GM23338 (cell line): ENCODE measurements around the gene USP5. TPM values are rescaled to one million over a fixed set of nuclear protein-coding genes. Genes with fewer than 3 reads are reported as not detected.

ENCODE experiments used
- CTCF ChIP-seq, 2 experiments: fragments of 200-600 bp in 1 of 2; sonication (generic) in 1 of 2; conservative IDR thresholded peaks; 2 replicates each; pipeline versions ENCODE4 v1.5.1 to v1.6.1; 2016 to 2017; ENCODE audit warnings: antibody characterized with exemption in 2 of 2, low read depth in 2 of 2, mild to moderate bottlenecking in 2 of 2, moderate library complexity in 1 of 2
- ETS1 ChIP-seq: IDR thresholded peaks from 2 replicates; pipeline ENCODE4 v1.6.1; 2016; ENCODE audit warnings: antibody characterized with exemption
- EZH2phosphoT487 ChIP-seq: fragments of 200-600 bp; sonication (generic); IDR thresholded peaks from one replicate; pipeline ENCODE4 v1.8.1; 2018; ENCODE audit warnings: antibody characterized with exemption; ENCODE audit not compliant: unreplicated experiment
- JUNB ChIP-seq: IDR thresholded peaks from one replicate; pipeline ENCODE4 v1.6.1; 2016; ENCODE audit warnings: antibody characterized with exemption; ENCODE audit not compliant: unreplicated experiment
- NANOG ChIP-seq: IDR thresholded peaks from 2 replicates; pipeline ENCODE4 v1.6.1; 2016; ENCODE audit warnings: antibody characterized with exemption, borderline replicate concordance
- REST ChIP-seq: IDR thresholded peaks from one replicate; pipeline ENCODE4 v1.6.1; 2018; ENCODE audit warnings: antibody characterized with exemption; ENCODE audit not compliant: unreplicated experiment
- STAT1 ChIP-seq: IDR thresholded peaks from one replicate; pipeline ENCODE4 v1.6.1; 2016; ENCODE audit warnings: antibody characterized with exemption; ENCODE audit not compliant: unreplicated experiment
- ZNF331 ChIP-seq: fragments of 250-450 bp; sonication (Bioruptor Pico); IDR thresholded peaks from 2 replicates; pipeline ENCODE4 v1.5.0; 2020; ENCODE audit warnings: low read depth, mild to moderate bottlenecking, moderate library complexity
- ZNF462 ChIP-seq: fragments of 250-450 bp; sonication (Bioruptor Pico); IDR thresholded peaks from 2 replicates; pipeline ENCODE4 v1.5.0; 2020; ENCODE audit warnings: mild to moderate bottlenecking, moderate library complexity
- polyA plus RNA-seq: library from polyadenylated mRNA; unstranded; fragments of >200 nt; fragmentation: Nextera tagmentation; extraction: Ambion mirVana; gene quantifications from 2 replicates; pipeline ENCODE4 v1.2.1, GENCODE V29; 2016
- total RNA-seq: library from RNA; depleted of rRNA; stranded (reverse); fragments of >200 nt; shearing (Covaris generic); gene quantifications from 2 replicates; pipeline ENCODE4 v1.2.3, GENCODE V29; 2014

Gene USP5
- total and polyA plus RNA-seq, 2 experiments from 2014 or later, result 35.1 to 109 TPM

GRCh38 chr12:6872073-6873048, 20.4 kb downstream of the USP5 start (continued):
- TF ChIP-seq ZNF462 (CRISPR knock-in tag) (no peak), CTCF (conservative IDR thresholded peaks at IDR 0.05; ENCODE audit: low read depth in 2 of 2) (peak; percentile 80 to 97), JUNB (no peak), STAT1 (no peak), NANOG (no peak), ZNF331 (no peak), REST (no peak), EZH2phosphoT487 (no peak), ETS1 (peak; percentile 35; the same call in 1 of the 2 replicates)
